Measurements from ENCODE around the gene FCN1.

FCN1 gene

DNA sequence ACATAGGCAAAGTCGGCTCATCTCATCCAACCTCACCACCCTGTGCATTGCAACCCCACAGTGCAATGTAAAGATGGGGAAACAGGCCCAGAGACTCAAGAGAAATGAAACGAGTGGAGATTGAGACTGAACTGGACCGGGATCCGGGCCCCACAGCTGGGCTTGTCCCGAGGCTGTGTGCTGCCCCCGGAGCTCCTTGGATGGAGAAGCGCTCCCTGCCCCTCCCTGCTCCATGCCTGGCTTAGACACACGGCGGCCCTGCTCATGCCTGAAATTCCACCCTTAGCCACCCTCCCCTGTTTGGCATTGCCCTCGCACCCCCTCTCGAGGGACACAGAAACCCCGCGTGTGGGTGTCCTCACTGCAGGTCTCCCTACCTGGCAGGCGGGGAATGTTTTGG lies 27.2 kb upstream of the FCN1 start:
- peaks cover 0 to 83% of the 10 kb centered on the region in 2 donors for H3K27me3 ChIP-seq
- peaks cover 0 to 4% (median 0%) of the 10 kb centered on the region in 4 donors for H3K4me1 ChIP-seq
- H3K4me3 ChIP-seq, result no peak overlapping the region
- intact Hi-C loops (cut with DNase I; ENCODE audit: low total_unique reads), result no loop called here
- TF ChIP-seq, protein P1, sequence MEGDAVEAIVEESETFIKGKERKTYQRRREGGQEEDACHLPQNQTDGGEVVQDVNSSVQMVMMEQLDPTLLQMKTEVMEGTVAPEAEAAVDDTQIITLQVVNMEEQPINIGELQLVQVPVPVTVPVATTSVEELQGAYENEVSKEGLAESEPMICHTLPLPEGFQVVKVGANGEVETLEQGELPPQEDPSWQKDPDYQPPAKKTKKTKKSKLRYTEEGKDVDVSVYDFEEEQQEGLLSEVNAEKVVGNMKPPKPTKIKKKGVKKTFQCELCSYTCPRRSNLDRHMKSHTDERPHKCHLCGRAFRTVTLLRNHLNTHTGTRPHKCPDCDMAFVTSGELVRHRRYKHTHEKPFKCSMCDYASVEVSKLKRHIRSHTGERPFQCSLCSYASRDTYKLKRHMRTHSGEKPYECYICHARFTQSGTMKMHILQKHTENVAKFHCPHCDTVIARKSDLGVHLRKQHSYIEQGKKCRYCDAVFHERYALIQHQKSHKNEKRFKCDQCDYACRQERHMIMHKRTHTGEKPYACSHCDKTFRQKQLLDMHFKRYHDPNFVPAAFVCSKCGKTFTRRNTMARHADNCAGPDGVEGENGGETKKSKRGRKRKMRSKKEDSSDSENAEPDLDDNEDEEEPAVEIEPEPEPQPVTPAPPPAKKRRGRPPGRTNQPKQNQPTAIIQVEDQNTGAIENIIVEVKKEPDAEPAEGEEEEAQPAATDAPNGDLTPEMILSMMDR (IDR thresholded peaks at IDR 0.05), result no peak
- H3K36me3 ChIP-seq, result no peaks in the 10 kb centered on the region
- no peak overlapping the region for H3K27ac ChIP-seq
- no peaks in the 10 kb centered on the region for H3K9me3 ChIP-seq
- DNase-seq, result no peak

- Histone ChIP-seq H3K4me1 (peaks cover 0 to 4% (median 0%) of the 10 kb centered on the region in 4 donors), H3K27ac (no peak overlapping the region), H3K4me3 (no peak overlapping the region), H3K36me3 (no peaks in the 10 kb centered on the region), H3K9me3 (no peaks in the 10 kb centered on the region), H3K27me3 (peaks cover 0 to 89% of the 10 kb centered on the region in 2 donors)
- TF ChIP-seq, protein P1 (IDR thresholded peaks at IDR 0.05), result no peak
- DNase-seq, result no peak
- intact Hi-C loops (cut with DNase I; ENCODE audit: low total_unique reads), result no loop called here
Measured at GRCh38 chr9:134944351-134944802, 26.7 kb upstream of the FCN1 start.

DNA sequence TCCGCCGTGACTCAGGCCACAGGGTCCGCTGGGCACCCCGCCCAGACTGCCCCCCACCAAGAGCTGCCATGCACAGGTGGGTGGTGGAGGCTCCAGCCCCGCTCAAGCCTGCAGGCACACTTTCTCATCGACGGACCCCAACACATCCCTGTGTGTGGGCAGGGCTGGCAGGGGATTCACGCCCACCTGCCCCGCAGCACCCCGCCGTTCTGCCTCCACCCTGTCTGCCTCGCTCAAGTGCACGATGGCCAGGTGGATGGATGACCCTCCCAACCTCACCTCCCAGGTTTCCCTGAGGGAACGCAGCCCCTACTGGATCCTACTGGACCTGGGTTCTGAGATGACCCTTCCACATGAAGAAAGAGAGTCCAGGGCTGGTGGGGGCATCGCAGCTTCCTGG lies 26.1 kb upstream of the FCN1 start:
- TF ChIP-seq, protein P1 (IDR thresholded peaks at IDR 0.05), result no peak
- H3K4me1 ChIP-seq, result peaks cover 0 to 4% (median 0%) of the 10 kb centered on the region in 4 donors
- intact Hi-C loops (cut with DNase I; ENCODE audit: low total_unique reads), result no loop called here
- H3K9me3 ChIP-seq, result no peaks in the 10 kb centered on the region
- no peak for DNase-seq
- H3K36me3 ChIP-seq, result no peaks in the 10 kb centered on the region
- H3K27me3 ChIP-seq, result peaks cover 0 to 93% of the 10 kb centered on the region in 2 donors
- H3K27ac ChIP-seq, result no peak overlapping the region
- no peak overlapping the region for H3K4me3 ChIP-seq

GRCh38 chr9:134943411-134943810 lies 25.7 kb upstream of the FCN1 start:
- Histone ChIP-seq H3K4me1 (peaks cover 0 to 4% (median 0%) of the 10 kb centered on the region in 4 donors), H3K9me3 (no peaks in the 10 kb centered on the region), H3K4me3 (no peak overlapping the region), H3K36me3 (no peaks in the 10 kb centered on the region), H3K27me3 (peaks cover 0 to 93% of the 10 kb centered on the region in 2 donors), H3K27ac (no peak overlapping the region)
- intact Hi-C loops (cut with DNase I; ENCODE audit: low total_unique reads), result no loop called here
- TF ChIP-seq, protein P1 (IDR thresholded peaks at IDR 0.05), result no peak
- DNase-seq, result no peak

GRCh38 chr9:134942788-134943184 lies 25.1 kb upstream of the FCN1 start:
- Histone ChIP-seq H3K27ac (no peak overlapping the region), H3K4me3 (no peak overlapping the region), H3K27me3 (peaks cover 0 to 93% of the 10 kb centered on the region in 2 donors), H3K4me1 (peaks cover 0 to 4% (median 0%) of the 10 kb centered on the region in 4 donors), H3K9me3 (no peaks in the 10 kb centered on the region), H3K36me3 (no peaks in the 10 kb centered on the region)
- no peak for DNase-seq
- intact Hi-C loops (cut with DNase I; ENCODE audit: low total_unique reads), result no loop called here
- TF ChIP-seq, protein P1 (IDR thresholded peaks at IDR 0.05), result no peak

Measured in tibial artery (tissue), 4 donors.